Lower leg skin (tissue), 4 donors: ENCODE data around the gene BCAS2. TPM values are rescaled to one million over a fixed set of nuclear protein-coding genes. Genes with fewer than 3 reads are reported as not detected.

ENCODE experiments used
- DNase-seq, 2 donors: peaks; one replicate each; pipeline ENCODE4 v3.0.0-alpha.2; 2019; ENCODE audit warnings: low spot score in 2 of 2
- H3K4me3 ChIP-seq: fragments of 200-600 bp; sonication (generic); 2 replicates; pipeline ENCODE4 v1.5.1; 2017; ENCODE audit warnings: mild to moderate bottlenecking, low read depth; ENCODE audit not compliant: poor library complexity, severe bottlenecking
- CTCF ChIP-seq, 3 donors: fragments of 450-650 bp; IDR thresholded peaks; one replicate each; pipeline ENCODE4 v1.5.1; 2016; ENCODE audit warnings: antibody characterized with exemption in 3 of 3, mild to moderate bottlenecking in 3 of 3, moderate library complexity in 2 of 3
- POLR2A ChIP-seq, 2 donors: fragments of 450-650 bp; IDR thresholded peaks; one replicate each; pipeline ENCODE4 v1.6.1; 2016 to 2017; ENCODE audit warnings: antibody characterized with exemption in 2 of 2, mild to moderate bottlenecking in 1 of 2, moderate library complexity in 1 of 2
- WGBS, 2 donors: methylation state at CpG; one replicate each; pipeline ENCODE4 v1.1.5; 2018; 5-methylcytosine and 5-hydroxymethylcytosine counted together
- intact Hi-C: fragments of 100-400 bp; cut with DNase I; formaldehyde crosslinking; loops from one replicate; pipeline ENCODE4 v1.15.0; 2023; ENCODE audit warnings: low total_unique reads
- total RNA-seq, 4 donors: library from RNA; depleted of rRNA; stranded (reverse); fragments of >200 nt; gene quantifications; one replicate each; pipeline ENCODE4 v1.1.0, GENCODE V29; 2016

BCAS2 gene
- total RNA-seq, 4 donors from 2014 or later: 30.0 to 38.6 (median 36.0) TPM

DNA sequence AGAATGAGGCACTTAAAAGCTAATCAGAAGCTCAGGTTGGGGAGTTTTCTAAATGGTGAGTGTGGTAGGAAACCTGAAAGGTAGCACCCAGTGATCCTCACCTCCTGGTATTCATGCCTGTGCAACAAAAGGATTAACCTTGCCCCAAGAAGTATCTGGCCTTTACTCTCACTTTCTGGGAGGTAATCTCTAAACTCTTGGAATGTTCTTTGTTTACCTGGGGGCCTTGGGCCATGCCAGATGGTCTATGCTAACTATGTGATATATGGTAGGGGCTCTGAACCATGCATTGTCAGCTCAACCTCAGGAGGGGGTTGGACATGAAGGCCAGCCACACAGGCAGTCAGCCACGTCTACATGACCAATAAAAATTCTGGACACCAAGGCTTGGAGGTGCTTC, 46.0 kb downstream of the BCAS2 start:
- TF ChIP-seq CTCF (IDR thresholded peaks at IDR 0.05): no peak
- no peak for TF ChIP-seq POLR2A (IDR thresholded peaks at IDR 0.05)
- intact Hi-C loops: no loop called here
- no peak overlapping the region for H3K4me3 ChIP-seq
- DNase-seq: no peak
- 42 to 60% methylated on average over 1 of the region's 1 CpG for WGBS, 2 donors

GRCh38 chr1:114531094-114531493, 50.3 kb downstream of the BCAS2 start:
- TF ChIP-seq CTCF (IDR thresholded peaks at IDR 0.05): no peak
- no peak for TF ChIP-seq POLR2A (IDR thresholded peaks at IDR 0.05)
- WGBS, 2 donors: 32 to 35% methylated on average over 1 of the region's 1 CpG
- intact Hi-C loops: no loop called here

GRCh38 chr1:114530224-114530623, 51.2 kb downstream of the BCAS2 start:
- no peak for TF ChIP-seq POLR2A (IDR thresholded peaks at IDR 0.05)
- TF ChIP-seq CTCF (IDR thresholded peaks at IDR 0.05): no peak
- 90 to 98% methylated on average over 2 of the region's 2 CpGs for WGBS, 2 donors
- no peak overlapping the region for H3K4me3 ChIP-seq
- intact Hi-C loops: no loop called here
- no peak for DNase-seq

More at GRCh38 chr1:114531094-114531493, 50.3 kb downstream of the BCAS2 start:
- DNase-seq: no peak
- H3K4me3 ChIP-seq: no peak overlapping the region

DNA sequence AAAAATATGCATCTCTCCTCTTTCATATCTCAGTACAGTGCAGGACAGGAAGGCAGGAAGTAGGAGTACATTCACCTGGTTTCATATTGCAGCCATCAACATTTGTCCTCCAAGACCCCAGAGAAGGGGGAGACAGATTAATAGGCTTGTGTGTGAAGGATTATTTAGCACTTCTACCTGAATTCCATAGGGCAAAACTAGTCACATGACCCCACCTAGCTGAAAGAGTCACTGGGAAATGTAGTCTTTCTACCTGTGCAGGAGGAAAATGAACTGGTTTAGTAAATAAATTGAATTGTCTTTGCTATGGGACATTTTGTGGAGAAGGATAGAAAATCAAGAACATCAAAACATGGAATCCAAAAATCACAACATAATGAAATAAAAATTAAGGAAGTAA, 56.5 kb downstream of the BCAS2 start:
- no peak overlapping the region for H3K4me3 ChIP-seq
- TF ChIP-seq POLR2A (IDR thresholded peaks at IDR 0.05) (no peak), CTCF (IDR thresholded peaks at IDR 0.05) (no peak)
- intact Hi-C loops: no loop called here
- no peak for DNase-seq

DNA sequence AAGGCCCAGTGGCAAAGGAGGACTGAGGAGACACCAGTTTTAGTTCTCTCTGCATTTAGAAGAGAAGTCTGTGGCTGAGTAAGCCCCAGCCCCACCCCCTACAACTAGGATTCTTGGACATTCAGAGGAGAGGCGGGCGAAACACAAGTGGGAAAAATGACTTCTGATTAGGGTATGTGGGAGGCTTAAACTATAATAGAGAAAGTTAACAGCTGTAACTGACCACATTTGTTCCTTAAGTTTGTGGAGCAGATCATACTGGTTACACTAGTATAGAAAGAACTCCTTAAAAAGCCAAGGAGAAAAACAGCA, 59.2 kb downstream of the BCAS2 start:
- intact Hi-C loops: no loop called here
- no peak overlapping the region for H3K4me3 ChIP-seq
- TF ChIP-seq CTCF (IDR thresholded peaks at IDR 0.05) (no peak), POLR2A (IDR thresholded peaks at IDR 0.05) (no peak)
- 74 to 85% methylated on average over 2 of the region's 2 CpGs for WGBS, 2 donors
- DNase-seq: no peak

DNA sequence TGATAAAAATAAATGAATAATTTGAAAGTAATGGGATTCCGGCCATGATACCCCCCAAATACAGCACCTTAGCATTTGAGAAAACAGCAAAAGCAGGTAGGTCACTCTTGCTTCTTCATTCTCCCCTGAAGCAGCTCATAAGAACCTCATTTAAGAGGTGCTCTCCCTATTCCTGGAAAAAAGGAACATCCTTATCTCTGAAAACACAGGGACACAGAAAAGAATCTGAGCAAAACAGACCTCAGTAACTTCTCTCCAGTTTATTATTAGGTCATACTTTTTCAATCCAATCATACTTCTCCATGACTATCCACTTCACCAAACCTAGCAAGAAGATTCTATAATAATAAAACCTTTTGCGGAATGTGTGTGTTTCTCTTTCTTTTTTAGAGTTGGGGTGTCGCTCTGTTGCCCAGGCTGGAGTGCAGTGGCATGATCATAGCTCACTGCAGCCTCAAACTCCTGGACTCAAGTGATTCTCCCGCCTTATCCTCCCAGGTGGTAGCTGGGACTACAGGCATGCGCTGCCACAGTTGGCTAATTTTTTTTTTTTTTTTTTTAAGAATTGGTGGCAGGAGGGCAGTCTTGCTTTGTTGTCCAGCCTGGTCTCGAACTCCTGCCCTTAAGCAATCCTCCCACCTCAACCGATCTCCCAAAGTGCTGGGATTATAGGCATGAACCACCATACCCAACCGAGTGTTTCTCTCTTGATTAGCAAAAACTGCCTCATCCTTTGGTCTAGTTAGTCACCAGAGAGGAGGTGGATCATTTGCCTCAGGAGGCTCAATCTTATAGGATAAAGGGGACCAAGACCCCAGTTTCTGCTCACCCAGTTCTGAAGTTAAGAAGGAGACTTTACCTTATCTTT, 59.8 kb downstream of the BCAS2 start:
- no peak for TF ChIP-seq POLR2A (IDR thresholded peaks at IDR 0.05)
- no peak for TF ChIP-seq CTCF (IDR thresholded peaks at IDR 0.05)
- no peak for DNase-seq
- 88% methylated on average over 8 of the region's 8 CpGs for whole genome bisulfite sequencing, 2 donors
- intact Hi-C loops: no loop called here
- H3K4me3 ChIP-seq: no peak overlapping the region
